Activated naive CD4-positive, alpha-beta T cell treated with anti-CD3 and anti-CD28 coated beads, Interleukin-2, amount 10 ng/mL, durations not matched to agents 7 days and 5 days (primary cell): ENCODE measurements around the gene FAM229B.
"Not testable (repeated sequence)": the region's sequence is repeated elsewhere in the genome, so short reads cannot be mapped to it uniquely, and the experiment has no call there.

ENCODE experiments used
- CTCF ChIA-PET: fragments of 350-600 bp; sonication (Branson Sonifier 250); formaldehyde crosslinking; loops from one replicate; lab custom pipeline; 2021; ENCODE audit warnings: antibody characterized with exemption; lab: Charles Lee
- DNase-seq: peaks from one replicate; pipeline ENCODE4 v3.0.0-alpha.2; 2020
- H3K27ac Mint-ChIP-seq: one replicate; pipeline ENCODE4 v1.8.0; 2021; ENCODE audit warnings: mild to moderate bottlenecking, moderate library complexity, mixed read lengths
- H3K27me3 Mint-ChIP-seq: one replicate; pipeline ENCODE4 v1.8.0; 2021; ENCODE audit warnings: mild to moderate bottlenecking, mixed read lengths
- H3K36me3 Mint-ChIP-seq: one replicate; pipeline ENCODE4 v1.8.0; 2021; ENCODE audit warnings: mixed read lengths
- H3K4me1 Mint-ChIP-seq: one replicate; pipeline ENCODE4 v1.8.0; 2021; ENCODE audit warnings: mixed read lengths
- H3K4me3 Mint-ChIP-seq: one replicate; pipeline ENCODE4 v1.8.0; 2021; ENCODE audit warnings: mild to moderate bottlenecking, moderate library complexity, mixed read lengths
- H3K9me3 Mint-ChIP-seq: one replicate; pipeline ENCODE4 v1.8.0; 2021; ENCODE audit warnings: mixed read lengths

The FAM229B gene

DNA sequence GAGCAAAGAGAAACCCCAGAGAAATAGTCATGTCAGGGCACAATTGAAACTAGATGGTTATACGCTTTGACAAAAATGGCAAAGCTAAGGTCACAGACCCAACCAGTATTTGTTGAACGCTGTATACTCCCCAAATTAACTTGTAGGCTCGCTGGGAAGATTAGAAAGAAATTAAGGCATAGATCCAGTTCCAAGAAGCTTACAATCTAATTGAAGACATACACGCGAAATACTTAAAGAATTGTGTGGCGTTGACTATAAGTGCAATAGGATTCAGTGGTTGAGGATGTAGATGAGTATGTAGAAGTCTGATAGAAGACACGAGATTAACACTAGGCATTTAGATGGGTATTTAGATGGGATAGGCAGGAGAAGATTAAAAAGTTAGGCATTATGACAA lies 525 bp downstream of the FAM229B start:
- Mint-ChIP-seq H3K27me3 (peaks cover 8% of the 10 kb centered on the region), H3K9me3 (no peaks in the 10 kb centered on the region), H3K36me3 (peaks cover 7% of the 10 kb centered on the region), H3K4me3 (no peak overlapping the region), H3K27ac (no peak overlapping the region), H3K4me1 (peaks cover 11% of the 10 kb centered on the region)
- CTCF ChIA-PET = interaction anchor here (0.8 to 4.7 kb wide), 5 partner anchors 9 to 75 kb away, joined by 3 to 97 read pairs (median 5); no protein-coding TSS in a partner anchor
- no peak for DNase-seq

DNA sequence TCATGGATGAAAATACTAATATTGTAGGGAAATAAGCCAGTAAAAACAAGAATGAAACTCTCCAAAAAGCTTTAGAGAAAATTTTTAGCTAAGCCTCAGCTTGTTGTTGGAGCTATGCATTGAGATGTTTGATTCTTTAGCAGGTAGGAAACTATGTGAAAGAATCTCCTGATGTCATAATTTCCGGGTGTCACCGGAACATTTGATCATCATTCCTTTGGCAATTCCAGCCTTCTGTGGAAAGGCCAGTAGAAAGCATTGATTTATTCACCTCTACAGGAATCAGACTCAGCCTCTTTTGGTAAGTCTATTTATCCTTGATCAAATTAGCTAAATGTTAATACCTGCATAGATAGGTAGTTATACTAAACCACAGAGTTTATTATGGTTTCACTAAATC lies 9.5 kb downstream of the FAM229B start:
- CTCF ChIA-PET = interaction anchor here (1.1 to 1.3 kb wide), 4 partner anchors 9 to 83 kb away, joined by 3 to 6 read pairs (median 3); partner anchors contain the start of genes FAM229B and TUBE1
- Mint-ChIP-seq H3K4me3 (no peak overlapping the region), H3K9me3 (no peaks in the 10 kb centered on the region), H3K4me1 (no peaks in the 10 kb centered on the region), H3K36me3 (no peaks in the 10 kb centered on the region), H3K27me3 (peaks cover 4% of the 10 kb centered on the region), H3K27ac (no peak overlapping the region)
- no peak for DNase-seq

DNA sequence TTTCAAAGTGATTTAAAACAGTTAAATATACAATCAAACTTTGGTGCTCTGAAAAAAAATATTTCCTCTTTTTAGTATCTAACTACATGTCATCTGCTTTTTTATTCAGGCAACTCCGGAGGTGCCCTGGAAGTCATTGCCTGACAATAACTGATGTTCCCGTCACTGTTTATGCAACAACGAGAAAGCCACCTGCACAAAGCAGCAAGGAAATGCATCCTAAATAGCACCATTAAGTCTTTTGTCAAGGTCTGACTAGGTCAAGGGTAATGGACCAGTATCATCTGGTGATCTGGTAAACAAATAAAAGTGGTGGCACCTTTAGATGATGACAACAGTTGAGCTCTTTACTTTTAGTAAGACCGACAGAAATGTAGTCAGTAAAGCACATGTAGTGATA lies 13.2 kb downstream of the FAM229B start:
- peaks cover 1% of the 10 kb centered on the region for H3K9me3 Mint-ChIP-seq
- CTCF ChIA-PET = no interaction called here
- peaks cover 4% of the 10 kb centered on the region for H3K27me3 Mint-ChIP-seq
- DNase-seq = no peak
- no peaks in the 10 kb centered on the region for H3K4me1 Mint-ChIP-seq
- no peak overlapping the region for H3K4me3 Mint-ChIP-seq
- no peaks in the 10 kb centered on the region for H3K36me3 Mint-ChIP-seq
- no peak overlapping the region for H3K27ac Mint-ChIP-seq

DNA sequence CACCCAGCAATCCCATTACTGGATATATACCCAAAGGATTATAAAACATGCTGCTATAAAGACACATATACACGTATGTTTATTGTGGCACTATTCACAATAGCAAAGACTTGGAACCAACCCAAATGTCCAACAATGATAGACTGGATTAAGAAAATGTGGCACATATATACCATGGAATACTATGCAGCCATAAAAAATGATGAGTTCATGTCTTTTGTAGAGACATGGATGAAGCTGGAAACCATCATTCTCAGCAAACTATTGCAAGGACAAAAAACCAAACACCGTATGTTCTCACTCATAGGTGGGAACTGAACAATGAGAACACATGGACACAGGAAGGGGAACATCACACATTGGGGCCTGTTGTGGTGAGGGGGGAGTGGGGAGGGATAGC lies 18.6 kb downstream of the FAM229B start:
- H3K4me1 Mint-ChIP-seq, H3K9me3 Mint-ChIP-seq, H3K4me3 Mint-ChIP-seq, H3K36me3 Mint-ChIP-seq, CTCF ChIA-PET, DNase-seq, H3K27ac Mint-ChIP-seq: not testable (repeated sequence)
- H3K27me3 Mint-ChIP-seq = peaks cover 15% of the 10 kb centered on the region

DNA sequence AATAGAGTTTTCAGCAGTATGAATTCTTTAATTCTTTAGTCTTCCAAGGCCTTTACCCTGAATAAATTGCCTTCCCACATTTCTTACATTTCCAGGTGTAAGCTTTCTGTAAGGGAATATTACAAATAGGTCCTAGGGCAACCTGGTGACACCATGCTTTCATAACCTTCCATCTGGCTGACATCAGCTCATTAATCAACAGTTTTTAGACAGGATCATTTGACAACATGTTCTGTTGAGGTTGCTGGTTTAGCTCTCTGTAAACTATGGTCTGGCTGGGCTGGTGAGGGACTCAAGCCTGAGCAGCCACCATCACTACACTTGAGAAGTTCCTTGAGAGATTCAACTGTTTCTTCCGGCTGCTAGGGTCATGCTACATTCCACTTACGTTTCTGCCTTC lies 19.2 kb downstream of the FAM229B start:
- peaks cover 1% of the 10 kb centered on the region for H3K9me3 Mint-ChIP-seq
- CTCF ChIA-PET = no interaction called here
- H3K4me1 Mint-ChIP-seq = no peaks in the 10 kb centered on the region
- H3K27ac Mint-ChIP-seq = no peak overlapping the region
- DNase-seq = no peak
- no peaks in the 10 kb centered on the region for H3K36me3 Mint-ChIP-seq
- H3K27me3 Mint-ChIP-seq = peaks cover 15% of the 10 kb centered on the region
- no peak overlapping the region for H3K4me3 Mint-ChIP-seq

DNA sequence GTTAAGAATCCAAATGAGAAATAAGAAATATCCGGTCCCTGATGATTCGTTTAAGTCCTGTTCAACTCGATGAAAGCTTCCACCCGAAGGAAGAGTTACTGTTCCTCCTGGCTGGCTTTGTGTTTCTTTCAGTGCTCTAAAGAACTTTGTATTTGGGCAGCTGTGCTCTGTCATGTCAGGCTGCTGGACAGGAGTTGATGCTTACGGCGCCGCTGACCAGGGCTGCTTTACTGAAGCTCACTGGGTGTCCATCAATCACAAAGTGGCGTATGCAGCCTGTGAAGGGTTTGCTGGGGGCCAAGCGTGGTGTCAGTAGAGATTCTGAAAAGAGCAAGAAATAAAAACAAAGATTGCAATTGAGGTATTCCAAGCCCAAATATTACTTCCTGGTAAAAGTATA lies 21.9 kb downstream of the FAM229B start:
- CTCF ChIA-PET = interaction anchor here (1.8 kb wide), 1 partner anchor 54 kb away, joined by 6 read pairs; no protein-coding TSS in a partner anchor
- peaks cover 22% of the 10 kb centered on the region for H3K27me3 Mint-ChIP-seq
- no peak overlapping the region for H3K27ac Mint-ChIP-seq
- DNase-seq = no peak
- no peaks in the 10 kb centered on the region for H3K4me1 Mint-ChIP-seq
- H3K4me3 Mint-ChIP-seq = no peak overlapping the region
- no peaks in the 10 kb centered on the region for H3K36me3 Mint-ChIP-seq
- peaks cover 1% of the 10 kb centered on the region for H3K9me3 Mint-ChIP-seq

DNA sequence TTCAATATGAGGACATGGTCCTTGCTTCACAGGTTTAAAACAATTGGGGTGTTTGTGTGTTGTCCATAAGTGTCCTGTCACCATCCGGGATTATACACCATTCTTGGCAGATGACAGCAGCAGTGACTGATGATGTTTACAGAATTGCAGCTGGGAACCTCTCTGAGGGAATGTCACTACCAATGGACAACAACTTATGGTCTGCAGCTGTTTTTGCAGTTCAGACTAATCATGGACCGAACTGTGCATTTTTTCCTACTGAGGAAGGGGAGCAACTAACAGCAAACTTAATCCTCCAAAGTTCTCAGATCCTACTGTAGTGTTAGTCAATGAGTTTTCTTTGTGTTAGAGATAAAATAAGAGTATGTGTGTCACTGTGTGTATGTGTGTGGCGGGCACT lies 26.0 kb downstream of the FAM229B start:
- no peaks in the 10 kb centered on the region for H3K9me3 Mint-ChIP-seq
- H3K36me3 Mint-ChIP-seq = no peaks in the 10 kb centered on the region
- H3K27me3 Mint-ChIP-seq = peaks cover 24% of the 10 kb centered on the region
- DNase-seq = no peak
- peaks cover 14% of the 10 kb centered on the region for H3K4me1 Mint-ChIP-seq
- CTCF ChIA-PET = no interaction called here
- no peak overlapping the region for H3K27ac Mint-ChIP-seq
- H3K4me3 Mint-ChIP-seq = no peak overlapping the region

DNA sequence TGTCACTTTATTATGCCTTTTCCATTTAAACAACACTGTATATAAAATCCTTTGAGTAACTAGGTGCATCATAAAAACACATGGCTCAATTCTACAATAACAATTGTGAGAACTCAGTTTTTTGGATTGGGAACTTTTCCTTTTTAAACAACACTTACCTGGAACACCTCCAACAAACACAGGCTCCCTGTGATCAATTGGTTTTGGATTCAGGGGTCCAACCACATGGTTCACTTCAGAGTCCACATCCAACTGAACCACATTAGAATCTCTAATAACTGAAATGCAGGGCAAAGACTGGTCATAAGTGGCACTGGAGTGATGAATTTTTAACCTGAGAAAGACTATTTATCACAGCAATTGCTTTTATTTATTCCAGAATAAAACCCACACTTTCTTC lies 26.5 kb downstream of the FAM229B start:
- no peaks in the 10 kb centered on the region for H3K36me3 Mint-ChIP-seq
- CTCF ChIA-PET = no interaction called here
- DNase-seq = no peak
- H3K4me1 Mint-ChIP-seq = peaks cover 14% of the 10 kb centered on the region
- H3K27me3 Mint-ChIP-seq = peaks cover 24% of the 10 kb centered on the region
- H3K9me3 Mint-ChIP-seq = no peaks in the 10 kb centered on the region
- no peak overlapping the region for H3K27ac Mint-ChIP-seq
- H3K4me3 Mint-ChIP-seq = no peak overlapping the region

DNA sequence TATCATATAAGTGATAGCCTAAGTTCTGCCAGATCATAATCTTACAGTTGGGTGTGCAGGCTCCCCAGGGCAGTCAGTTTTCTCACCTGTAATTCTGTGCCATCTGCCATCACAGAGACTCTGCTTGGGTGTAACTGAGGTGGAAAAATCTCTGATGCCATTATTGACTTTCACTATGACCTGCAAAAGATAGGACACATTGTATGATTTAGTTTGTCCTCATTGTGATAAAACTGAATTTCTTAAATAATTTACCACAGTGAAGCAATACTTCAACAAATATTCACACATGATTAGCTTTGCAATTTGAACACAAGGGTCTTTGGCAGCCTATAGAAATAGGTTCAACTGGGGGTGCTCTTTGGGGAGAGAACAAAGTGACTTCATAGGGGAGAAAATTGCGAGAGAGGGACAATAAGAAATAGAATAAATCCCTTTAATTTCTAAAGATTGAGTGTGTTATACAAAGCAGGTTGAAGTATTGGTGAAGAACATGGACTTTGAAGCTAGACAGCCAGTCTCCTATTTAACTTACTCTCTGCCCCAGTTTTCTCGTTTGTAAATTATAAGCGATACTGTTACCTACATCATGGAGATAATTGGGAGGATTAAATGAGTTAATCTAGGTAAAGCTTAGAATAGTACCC lies 27.3 kb downstream of the FAM229B start:
- Mint-ChIP-seq H3K27me3 (peaks cover 21% of the 10 kb centered on the region), H3K4me1 (peaks cover 14% of the 10 kb centered on the region), H3K4me3 (no peak overlapping the region), H3K36me3 (no peaks in the 10 kb centered on the region), H3K9me3 (no peaks in the 10 kb centered on the region), H3K27ac (no peak overlapping the region)
- CTCF ChIA-PET = interaction anchor here (1.0 kb wide), 1 partner anchor 27 kb away, joined by 3 read pairs; the partner anchor contains the start of genes FAM229B and TUBE1
- no peak for DNase-seq

DNA sequence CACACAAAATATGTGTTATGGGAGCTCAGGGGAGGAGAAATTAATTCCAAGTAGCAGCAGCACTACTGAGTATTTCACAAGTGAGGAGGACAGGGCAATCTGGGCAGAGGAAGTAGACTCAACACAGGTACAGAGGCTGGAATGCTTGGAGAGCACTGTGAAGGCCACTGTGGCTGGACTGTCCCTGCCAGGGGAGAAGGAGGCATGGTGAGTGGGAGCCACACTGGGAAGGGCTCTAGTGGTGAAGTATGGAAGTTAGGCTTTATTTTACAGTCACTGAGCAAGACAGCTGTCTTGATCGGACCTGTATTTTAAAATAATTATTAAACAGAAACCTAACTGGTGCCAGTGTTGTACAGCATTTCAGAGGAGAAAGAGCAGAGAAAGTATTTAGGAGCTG lies 28.8 kb downstream of the FAM229B start:
- no peak overlapping the region for H3K4me3 Mint-ChIP-seq
- H3K27ac Mint-ChIP-seq = peak overlapping the region; percentile 28
- no peak for DNase-seq
- no peaks in the 10 kb centered on the region for H3K9me3 Mint-ChIP-seq
- no peaks in the 10 kb centered on the region for H3K36me3 Mint-ChIP-seq
- peaks cover 14% of the 10 kb centered on the region for H3K4me1 Mint-ChIP-seq
- peaks cover 21% of the 10 kb centered on the region for H3K27me3 Mint-ChIP-seq
- CTCF ChIA-PET = interaction anchor here (1.4 to 1.6 kb wide), 2 partner anchors 30 to 46 kb away, joined by 3 read pairs; no protein-coding TSS in a partner anchor

DNA sequence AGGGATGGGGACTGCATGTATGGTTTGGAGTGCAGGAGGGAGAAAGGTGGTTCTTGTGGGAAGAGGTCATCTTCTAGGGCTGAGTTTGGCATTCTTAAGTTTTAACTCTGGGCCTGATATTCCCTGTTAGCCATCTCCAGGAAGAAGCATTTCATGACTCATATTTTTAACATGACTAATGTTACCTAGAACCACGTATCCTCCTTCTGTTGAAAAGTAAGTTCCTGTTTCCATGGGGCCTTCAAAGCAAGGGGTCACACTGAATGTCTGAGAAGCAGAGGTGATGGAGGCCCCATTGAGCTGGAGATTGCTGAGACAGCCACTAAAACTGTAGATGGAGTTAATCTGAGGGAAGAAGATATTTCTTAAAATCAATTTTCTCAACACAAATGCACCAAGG lies 30.2 kb downstream of the FAM229B start:
- H3K36me3 Mint-ChIP-seq = no peaks in the 10 kb centered on the region
- H3K4me3 Mint-ChIP-seq = no peak overlapping the region
- H3K9me3 Mint-ChIP-seq = no peaks in the 10 kb centered on the region
- peaks cover 15% of the 10 kb centered on the region for H3K27me3 Mint-ChIP-seq
- DNase-seq = no peak
- peaks cover 14% of the 10 kb centered on the region for H3K4me1 Mint-ChIP-seq
- CTCF ChIA-PET = interaction anchor here (1.0 to 1.6 kb wide), 2 partner anchors 45 to 46 kb away, joined by 3 read pairs; no protein-coding TSS in a partner anchor
- no peak overlapping the region for H3K27ac Mint-ChIP-seq

DNA sequence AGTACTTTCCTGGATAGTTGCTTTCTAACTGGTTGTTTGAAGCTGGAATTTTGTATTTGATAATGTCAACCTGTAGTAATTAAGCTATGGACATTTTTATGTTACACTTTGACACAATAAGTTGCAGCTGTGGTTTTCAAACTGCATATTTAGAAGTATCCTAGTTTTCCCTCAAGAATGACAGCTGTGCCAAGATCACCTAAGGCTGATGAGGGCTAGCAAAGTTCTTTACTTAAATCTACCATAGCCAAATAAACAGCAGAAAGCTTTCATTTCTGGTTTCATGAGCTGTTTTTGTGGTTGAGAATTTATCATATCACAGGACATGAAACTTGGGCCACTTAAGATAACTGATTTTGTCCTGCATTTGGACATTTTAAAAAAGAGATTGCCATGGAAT lies 30.6 kb downstream of the FAM229B start:
- no peaks in the 10 kb centered on the region for H3K9me3 Mint-ChIP-seq
- CTCF ChIA-PET = interaction anchor here (1.0 kb wide), 1 partner anchor 45 kb away, joined by 3 read pairs; no protein-coding TSS in a partner anchor
- H3K36me3 Mint-ChIP-seq = no peaks in the 10 kb centered on the region
- peaks cover 15% of the 10 kb centered on the region for H3K27me3 Mint-ChIP-seq
- no peak overlapping the region for H3K27ac Mint-ChIP-seq
- H3K4me3 Mint-ChIP-seq = no peak overlapping the region
- peaks cover 14% of the 10 kb centered on the region for H3K4me1 Mint-ChIP-seq
- no peak for DNase-seq

DNA sequence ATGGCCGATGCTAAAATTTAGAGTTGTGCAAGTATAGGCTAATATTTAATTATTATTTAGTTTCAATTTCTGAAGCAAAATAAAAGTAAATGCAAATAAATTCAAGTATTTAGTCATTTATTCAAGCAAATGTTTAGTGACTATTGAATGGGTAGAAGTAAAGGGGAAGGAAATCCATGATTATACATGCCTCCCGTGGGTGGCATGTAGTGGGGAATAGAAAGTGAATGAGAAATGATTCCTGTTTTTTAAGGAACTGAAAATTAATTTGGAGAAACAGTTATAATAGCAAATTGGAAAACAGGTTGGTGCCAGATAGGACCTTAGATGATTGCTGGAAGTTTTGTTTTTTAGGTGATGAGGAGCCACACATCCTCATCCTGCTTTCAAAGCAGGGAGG lies 35.4 kb downstream of the FAM229B start:
- Mint-ChIP-seq H3K4me1 (peaks cover 3% of the 10 kb centered on the region), H3K27me3 (peaks cover 4% of the 10 kb centered on the region), H3K27ac (no peak overlapping the region), H3K9me3 (no peaks in the 10 kb centered on the region), H3K4me3 (no peak overlapping the region), H3K36me3 (no peaks in the 10 kb centered on the region)
- no peak for DNase-seq
- CTCF ChIA-PET = no interaction called here

DNA sequence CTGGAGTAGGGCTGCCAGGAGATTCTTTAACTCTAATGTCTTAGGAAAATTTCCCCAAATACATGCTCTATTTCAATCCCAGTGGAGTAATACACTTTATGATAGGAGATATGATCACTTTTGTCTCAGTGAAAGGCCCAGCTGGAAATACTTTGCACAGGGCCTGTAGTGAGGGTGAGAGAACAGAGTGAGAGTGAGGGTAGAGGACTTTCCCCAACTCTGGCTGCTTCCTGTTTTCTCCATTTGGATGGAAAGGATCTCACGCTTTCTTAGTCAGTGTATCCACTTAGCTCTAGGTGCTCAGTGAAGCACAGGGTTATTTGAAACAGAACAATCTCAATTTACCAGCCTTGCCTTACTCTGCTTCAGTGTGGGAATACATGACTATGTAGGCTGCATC lies 36.6 kb downstream of the FAM229B start:
- no peak overlapping the region for H3K27ac Mint-ChIP-seq
- H3K9me3 Mint-ChIP-seq = no peaks in the 10 kb centered on the region
- DNase-seq = no peak
- peaks cover 4% of the 10 kb centered on the region for H3K27me3 Mint-ChIP-seq
- no peak overlapping the region for H3K4me3 Mint-ChIP-seq
- H3K36me3 Mint-ChIP-seq = no peaks in the 10 kb centered on the region
- no peaks in the 10 kb centered on the region for H3K4me1 Mint-ChIP-seq
- CTCF ChIA-PET = interaction anchor here (0.6 kb wide), 1 partner anchor 127 kb away, joined by 3 read pairs; no protein-coding TSS in a partner anchor

DNA sequence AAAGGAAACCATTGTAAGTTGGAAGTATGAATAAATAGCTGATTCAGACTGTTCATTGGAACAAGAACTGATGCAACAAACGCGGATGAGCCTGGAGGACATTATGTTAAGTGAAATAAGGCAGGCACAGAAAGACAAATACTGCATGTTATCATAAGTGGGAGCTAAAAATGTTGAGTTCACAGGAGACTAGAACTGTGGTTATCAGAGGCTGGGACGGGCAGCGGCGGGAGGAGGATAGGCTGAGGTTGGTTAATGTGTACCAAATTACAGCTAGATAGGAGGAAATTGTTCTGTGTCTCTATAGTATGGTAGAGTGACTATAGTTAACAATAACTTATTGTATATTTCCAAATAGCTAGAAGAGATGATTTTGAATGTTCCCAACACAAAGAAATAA lies 40.8 kb downstream of the FAM229B start:
- no peak overlapping the region for H3K4me3 Mint-ChIP-seq
- H3K27ac Mint-ChIP-seq = no peak overlapping the region
- DNase-seq = no peak
- no peaks in the 10 kb centered on the region for H3K9me3 Mint-ChIP-seq
- no peaks in the 10 kb centered on the region for H3K4me1 Mint-ChIP-seq
- CTCF ChIA-PET = no interaction called here
- H3K36me3 Mint-ChIP-seq = no peaks in the 10 kb centered on the region
- H3K27me3 Mint-ChIP-seq = peaks cover 11% of the 10 kb centered on the region
